GM21447 (cell line): ENCODE results near the gene CUEDC1.
"Not testable (repeated sequence)": the region's sequence is repeated elsewhere in the genome, so short reads cannot be mapped to it uniquely, and the experiment has no call there.

Experiments
- ATAC-seq: cut with Tn5 transposase; IDR thresholded peaks from one replicate; pipeline ENCODE4 v1.9.1; 2021; ENCODE audit not compliant: unreplicated experiment

The CUEDC1 gene

DNA sequence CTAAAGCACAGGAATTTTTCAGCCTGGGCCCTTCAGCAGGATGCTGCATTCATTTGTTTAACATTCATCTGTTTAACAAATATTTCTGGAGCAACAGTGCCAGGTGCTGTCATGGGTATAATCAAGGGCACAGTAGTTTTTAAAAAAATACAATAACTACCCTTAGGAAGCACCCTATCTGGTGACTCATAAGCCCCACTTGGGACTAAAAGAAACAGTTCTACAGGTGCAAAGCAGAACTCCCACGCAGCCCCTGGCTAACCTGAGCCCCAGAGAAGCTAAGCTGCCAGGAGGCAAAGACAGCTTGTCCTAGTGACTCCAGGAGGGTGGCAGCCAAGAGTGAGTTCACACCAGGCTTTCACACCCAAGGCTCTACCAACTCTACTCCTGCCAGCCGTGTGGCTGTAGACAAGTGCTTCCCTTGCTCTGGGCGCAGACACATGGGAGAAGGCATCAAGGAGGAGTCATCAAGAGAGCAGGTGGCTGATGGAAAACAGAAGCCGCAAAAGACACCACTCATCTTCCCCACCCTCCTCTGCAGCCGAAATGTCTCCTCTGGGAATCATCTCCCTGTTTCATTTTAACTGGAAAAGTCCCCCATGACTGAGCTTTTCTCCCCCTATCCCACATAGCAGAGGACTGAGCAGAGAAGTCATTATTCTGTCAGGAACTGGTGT is 14.4 kb downstream of the CUEDC1 start:
- ATAC-seq: peak; percentile 37

DNA sequence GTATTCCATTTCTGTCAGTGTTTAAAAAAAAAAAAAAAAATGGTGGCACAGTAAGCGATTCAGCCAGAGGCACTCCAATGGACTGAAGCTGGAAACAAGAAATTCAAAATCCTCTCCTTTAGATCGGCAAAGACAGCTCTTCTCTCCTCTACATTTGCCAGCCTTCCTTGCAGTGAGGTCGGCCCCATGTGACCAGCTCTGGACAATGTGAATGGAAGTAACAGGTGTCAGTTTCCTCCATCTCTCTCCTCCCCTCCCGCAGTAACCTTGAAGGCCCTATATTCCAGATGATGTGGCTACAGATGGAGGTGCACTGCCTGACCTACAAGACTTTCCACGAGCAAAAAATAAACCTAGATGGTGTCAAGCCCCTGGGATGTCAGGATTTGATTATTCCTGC is 15.0 kb downstream of the CUEDC1 start:
- ATAC-seq: no peak

DNA sequence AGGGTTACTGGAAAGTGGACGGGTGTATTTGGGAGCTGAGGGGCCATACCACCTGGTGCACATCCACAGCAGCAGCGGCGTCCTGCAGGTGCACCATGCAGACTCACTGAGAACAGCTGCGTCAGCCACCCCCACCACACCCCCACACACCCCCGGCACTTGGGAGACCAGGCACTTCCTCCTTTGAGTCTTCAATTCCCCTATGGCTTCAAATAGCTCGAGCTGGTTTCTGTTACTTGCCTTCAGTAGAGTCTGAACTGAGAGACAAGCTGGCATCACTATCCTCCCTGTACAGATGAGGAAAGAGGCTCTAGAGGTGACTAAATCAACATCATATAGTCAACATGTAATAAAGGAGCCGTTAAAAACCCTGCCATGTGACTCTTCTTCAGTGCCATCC is 15.4 kb downstream of the CUEDC1 start:
- peak; percentile 67 for ATAC-seq

DNA sequence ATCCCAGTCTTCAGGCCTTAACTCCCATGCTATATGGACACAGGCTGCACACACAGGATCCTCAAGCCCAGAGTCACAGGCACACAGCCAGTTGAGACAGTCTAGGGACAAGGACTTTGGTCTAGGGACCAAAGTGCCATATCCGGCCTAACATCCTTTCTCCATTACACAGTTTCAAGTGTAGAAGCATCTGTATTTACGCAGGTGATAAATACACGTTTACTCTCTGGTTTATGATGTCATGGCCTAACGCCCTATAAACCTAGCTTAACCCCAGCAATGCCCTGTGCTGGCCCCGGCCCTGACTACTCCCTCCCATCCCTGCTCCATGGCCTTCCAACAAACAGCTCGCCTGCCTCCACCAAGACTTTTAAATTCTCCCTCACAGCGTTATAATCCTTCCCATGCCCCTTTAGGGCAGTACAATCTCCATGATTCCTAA is 17.1 kb downstream of the CUEDC1 start:
- ATAC-seq: no peak

DNA sequence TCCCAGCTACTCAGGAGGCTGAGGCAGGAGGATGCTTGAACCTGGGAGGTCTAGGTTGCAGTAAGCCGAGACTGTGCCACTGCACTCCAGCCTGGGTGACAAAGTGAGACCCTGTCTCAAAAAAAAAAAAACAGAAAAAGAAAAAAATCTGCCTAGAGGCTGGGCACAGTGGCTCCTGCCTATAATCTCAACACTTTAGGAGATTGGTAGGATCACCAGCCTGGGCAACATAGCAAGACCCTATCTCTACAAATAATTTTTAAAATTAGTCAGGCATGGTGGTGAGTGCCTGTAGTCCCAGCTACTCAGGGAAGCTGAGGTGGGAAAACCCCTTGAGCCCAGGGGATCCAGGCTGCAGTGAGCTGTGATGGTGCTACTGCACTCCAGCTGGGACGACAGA is 17.7 kb downstream of the CUEDC1 start:
- ATAC-seq: no peak

- ATAC-seq: no peak
Measured at GRCh38 chr17:57935833-57936807, 19.1 kb downstream of the CUEDC1 start.

GRCh38 chr17:57931488-57932137 is 23.6 kb downstream of the CUEDC1 start:
- ATAC-seq: no peak

DNA sequence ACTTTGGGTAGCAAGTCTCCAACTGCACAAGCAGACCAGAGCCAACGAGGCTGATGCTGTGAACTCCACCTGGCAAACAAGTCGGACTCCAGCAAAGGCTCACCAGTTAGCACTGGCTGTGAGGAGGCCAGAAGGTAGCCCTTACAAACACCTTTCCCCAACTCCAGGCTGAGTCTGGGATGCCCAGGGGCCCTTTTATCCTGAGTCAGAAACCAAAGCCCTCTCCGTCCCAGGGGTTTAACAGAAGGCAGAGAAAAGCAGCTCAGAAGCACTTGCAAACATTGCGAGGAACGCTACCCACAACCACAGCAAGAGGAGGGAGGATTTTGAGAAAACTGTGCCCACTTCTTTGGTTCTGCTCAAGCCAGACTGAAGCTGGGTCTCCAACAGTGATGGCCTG is 25.0 kb downstream of the CUEDC1 start:
- no peak for ATAC-seq

- ATAC-seq: no peak
Measured at GRCh38 chr17:57929386-57929785, 25.8 kb downstream of the CUEDC1 start.

DNA sequence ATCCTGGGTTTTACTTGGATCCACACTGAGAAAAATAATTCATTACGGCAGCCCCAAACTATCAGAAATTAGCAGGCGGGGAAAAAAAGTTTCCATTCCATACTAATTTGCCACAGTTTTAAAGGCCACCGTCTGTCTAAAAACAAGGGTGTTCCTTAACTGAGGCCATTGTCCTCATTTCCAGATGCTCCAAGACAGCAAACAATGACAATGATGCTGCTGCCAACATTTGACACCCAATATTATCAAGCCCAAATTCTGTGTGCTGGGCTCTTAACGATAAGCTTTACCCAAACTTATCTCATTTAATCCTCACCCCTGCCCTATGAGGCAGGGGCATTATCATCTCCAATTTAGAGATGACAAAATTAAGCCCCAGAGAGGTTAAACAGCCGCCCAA is 26.3 kb downstream of the CUEDC1 start:
- ATAC-seq: no peak

- no peak for ATAC-seq
Measured at GRCh38 chr17:57927048-57927723, 28.0 kb downstream of the CUEDC1 start.

DNA sequence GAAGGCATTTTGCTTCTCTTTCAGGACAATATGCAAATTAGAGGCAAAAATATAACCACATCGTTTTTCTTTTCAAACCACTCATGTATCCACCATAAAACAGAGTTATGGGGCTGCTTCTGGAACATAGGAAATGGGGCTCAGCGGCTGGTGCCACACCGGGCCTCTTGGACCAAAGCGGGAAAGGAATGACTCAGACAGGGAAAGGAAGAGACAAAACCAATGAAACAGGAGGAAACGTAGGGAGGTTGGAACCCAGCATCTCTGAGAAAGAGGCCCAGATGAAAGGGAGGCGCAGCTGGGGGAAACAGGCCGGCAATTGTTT is 28.5 kb downstream of the CUEDC1 start:
- no peak for ATAC-seq

GRCh38 chr17:57925361-57925990 is 29.7 kb downstream of the CUEDC1 start:
- ATAC-seq: no peak

- no peak for ATAC-seq
Measured at GRCh38 chr17:57924677-57925076, 30.5 kb downstream of the CUEDC1 start.

- ATAC-seq: no peak
Measured at GRCh38 chr17:57923182-57923872, 31.9 kb downstream of the CUEDC1 start.

GRCh38 chr17:57922745-57923144 is 32.5 kb downstream of the CUEDC1 start:
- ATAC-seq: not testable (repeated sequence)

- no peak for ATAC-seq
Measured at GRCh38 chr17:57920916-57921703, 34.1 kb downstream of the CUEDC1 start.

DNA sequence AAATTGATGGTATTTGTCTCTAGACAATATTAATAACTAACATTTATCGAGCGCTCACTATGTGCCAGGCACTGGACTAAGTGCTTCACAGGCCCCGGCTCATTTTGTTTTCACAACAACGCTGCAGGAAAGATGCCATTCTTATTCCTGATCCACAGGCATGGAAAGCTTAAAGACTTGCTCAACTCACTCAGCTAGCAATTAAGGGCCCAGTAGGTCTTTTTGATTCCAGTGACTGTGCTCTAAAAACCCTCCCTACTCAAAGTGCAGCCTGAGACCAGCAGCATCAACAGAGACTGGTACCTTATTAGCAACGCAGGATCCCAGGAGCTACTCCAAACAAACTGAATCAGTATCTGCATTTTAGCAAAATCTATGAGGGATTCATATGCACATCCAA is 35.3 kb downstream of the CUEDC1 start:
- no peak for ATAC-seq
